ENCODE data around the gene SHC2.
"Not testable (repeated sequence)": the region's sequence is repeated elsewhere in the genome, so short reads cannot be mapped to it uniquely, and the experiment has no call there.

Gene SHC2

GRCh38 chr19:468587-469256 is 7.9 kb upstream of the SHC2 start:
- no peak for DNase-seq

- DNase-seq: no peak
Observed at GRCh38 chr19:467554-467953, 6.7 kb upstream of the SHC2 start.

DNA sequence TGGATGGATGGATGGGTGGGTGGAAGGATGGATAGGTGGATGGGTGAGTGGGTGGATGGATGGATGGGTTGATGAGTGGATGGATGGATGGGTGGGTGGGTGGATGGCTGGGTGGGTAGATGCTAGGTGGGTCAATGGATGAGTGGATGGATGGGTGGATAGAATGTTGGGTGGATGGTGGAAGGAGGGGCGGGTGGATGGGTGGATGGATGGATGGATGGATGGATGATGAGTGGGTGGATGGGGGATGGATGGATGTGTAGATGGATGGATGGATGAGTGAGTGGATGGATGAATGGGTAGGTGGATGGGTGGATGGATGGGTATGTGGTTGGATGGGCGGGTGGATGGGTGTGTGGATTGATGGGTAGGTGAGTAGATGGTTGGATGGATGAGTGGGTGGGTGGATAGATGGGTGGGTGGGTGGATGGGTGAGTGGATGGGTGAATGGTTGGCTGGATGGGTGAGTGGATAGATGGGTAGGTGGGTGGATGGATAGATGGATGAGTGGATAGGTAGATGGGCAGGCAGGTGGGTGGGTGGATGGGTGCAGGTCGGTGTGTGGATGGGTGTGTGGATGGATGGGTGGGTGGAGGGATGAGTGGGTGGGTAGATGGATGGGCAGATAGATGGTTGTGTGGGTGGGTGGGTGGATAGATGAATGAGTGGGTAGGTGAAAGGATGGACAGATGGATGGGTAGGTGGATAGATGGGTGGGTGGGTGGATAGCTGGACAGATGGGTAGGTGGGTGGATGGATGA is 4.4 kb upstream of the SHC2 start:
- no peak for DNase-seq

DNA sequence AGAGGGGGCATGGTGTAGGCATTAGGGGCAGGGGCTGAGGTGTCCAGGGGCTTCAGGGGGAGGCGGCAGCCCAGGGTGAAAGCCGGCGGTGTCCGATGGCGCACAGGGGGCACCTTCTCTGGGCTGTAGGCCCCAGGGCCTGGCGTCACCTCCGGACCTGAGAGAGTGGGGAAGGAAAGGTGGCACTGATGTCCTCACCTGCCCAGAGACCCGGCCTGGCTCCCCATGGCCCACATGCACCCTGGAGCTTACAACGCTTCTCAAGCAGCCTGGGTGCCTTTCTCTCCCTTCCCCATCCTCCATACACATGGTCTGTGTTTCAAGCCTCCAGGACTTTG is 3.3 kb upstream of the SHC2 start:
- no peak for DNase-seq

DNA sequence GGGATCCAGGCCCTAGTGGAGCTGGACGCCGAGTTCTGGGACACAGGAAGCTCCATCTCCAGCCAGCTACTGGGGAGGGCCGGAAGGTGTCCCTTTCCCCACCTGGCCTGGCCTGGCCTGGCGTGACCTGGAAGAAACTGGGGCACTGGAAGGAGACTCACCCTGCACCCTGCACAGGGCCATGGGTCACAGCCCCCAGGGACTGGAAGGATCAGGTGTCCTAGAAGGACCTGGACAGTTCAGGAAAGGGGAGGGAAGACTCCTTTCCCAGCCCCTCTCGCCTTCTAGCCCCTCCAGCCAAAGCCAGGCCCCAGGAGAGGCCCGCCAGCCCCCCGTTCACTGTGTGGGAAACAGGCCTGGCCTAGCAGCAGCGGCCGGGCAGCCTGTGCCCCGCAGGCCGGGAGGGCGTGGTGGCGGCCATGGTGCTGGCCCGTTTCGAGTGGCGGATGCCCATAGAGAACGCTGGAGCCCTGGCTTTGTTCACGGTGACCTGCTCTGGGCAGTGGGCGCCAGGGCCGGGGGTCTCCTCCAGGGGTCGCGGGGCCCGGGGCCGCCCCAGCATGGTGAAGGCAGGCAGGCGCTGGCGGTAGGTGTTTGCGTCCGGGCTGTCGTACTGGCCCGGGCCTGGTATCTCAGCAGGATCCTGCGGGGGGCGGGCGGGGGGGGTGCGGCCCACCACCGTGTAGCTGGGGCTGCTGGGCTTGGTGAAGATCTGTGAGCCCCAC is 2.8 kb upstream of the SHC2 start:
- no peak for DNase-seq

GRCh38 chr19:461721-462551 is 1.1 kb upstream of the SHC2 start:
- DNase-seq: no peak

- DNase-seq: no peak
Observed at GRCh38 chr19:459724-460511, 915 bp downstream of the SHC2 start.

GRCh38 chr19:458091-459042 is 2.5 kb downstream of the SHC2 start:
- DNase-seq: no peak

GRCh38 chr19:457636-458035 is 3.2 kb downstream of the SHC2 start:
- DNase-seq: no peak

DNA sequence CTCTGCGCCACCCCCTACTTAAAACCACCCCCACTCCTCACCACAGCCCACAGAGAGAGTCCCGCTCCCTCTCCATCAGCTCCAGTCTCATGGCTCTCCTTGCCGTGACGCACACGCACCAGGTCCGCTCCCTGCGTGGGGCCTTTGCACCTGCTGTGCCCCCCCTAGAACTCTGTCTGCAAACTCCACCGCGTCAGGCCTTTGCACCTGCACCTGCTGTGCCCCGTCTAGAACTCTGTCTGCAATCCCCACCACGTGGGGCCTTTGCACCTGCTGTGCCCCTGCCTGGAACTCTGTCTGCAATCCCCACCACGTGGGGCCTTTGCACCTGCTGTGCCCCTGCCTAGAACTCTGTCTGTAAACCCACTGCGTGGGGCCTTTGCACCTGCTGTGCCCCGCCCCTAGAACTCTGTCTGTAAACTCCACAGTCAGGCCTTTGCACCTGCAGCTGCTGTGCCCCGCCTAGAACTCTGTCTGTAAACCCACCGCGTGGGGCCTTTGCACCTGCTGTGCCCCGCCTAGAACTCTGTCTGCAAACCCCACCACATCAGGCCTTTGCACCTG is 4.2 kb downstream of the SHC2 start:
- no peak for DNase-seq

GRCh38 chr19:455851-456546 is 4.8 kb downstream of the SHC2 start:
- no peak for DNase-seq

- no peak for DNase-seq
Observed at GRCh38 chr19:455031-455705, 5.7 kb downstream of the SHC2 start.

- no peak for DNase-seq
Observed at GRCh38 chr19:453606-454005, 7.2 kb downstream of the SHC2 start.

GRCh38 chr19:452829-453228 is 8.0 kb downstream of the SHC2 start:
- DNase-seq: no peak

- DNase-seq: not testable (repeated sequence)
Observed at GRCh38 chr19:450912-451481, 9.8 kb downstream of the SHC2 start.

DNA sequence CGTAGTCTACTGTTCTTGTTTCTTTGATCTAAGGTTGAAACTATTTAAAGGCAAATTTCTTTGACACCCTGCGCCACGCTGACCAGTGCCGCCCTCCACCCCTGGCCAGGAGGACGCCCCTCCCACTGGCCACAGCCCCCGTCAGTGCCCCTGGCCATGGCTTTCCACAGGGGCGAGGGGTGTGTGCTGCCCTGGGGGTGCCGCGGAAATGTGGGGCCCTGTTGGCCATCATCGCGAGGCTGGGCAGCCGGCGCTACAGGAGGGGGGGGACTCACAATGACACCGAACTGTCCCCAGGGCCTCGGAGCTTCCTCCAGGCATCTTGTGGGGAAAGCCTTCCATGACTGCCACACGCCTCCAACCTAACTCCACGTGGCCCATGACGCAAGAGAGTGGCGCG is 10.9 kb downstream of the SHC2 start:
- no peak for DNase-seq

DNA sequence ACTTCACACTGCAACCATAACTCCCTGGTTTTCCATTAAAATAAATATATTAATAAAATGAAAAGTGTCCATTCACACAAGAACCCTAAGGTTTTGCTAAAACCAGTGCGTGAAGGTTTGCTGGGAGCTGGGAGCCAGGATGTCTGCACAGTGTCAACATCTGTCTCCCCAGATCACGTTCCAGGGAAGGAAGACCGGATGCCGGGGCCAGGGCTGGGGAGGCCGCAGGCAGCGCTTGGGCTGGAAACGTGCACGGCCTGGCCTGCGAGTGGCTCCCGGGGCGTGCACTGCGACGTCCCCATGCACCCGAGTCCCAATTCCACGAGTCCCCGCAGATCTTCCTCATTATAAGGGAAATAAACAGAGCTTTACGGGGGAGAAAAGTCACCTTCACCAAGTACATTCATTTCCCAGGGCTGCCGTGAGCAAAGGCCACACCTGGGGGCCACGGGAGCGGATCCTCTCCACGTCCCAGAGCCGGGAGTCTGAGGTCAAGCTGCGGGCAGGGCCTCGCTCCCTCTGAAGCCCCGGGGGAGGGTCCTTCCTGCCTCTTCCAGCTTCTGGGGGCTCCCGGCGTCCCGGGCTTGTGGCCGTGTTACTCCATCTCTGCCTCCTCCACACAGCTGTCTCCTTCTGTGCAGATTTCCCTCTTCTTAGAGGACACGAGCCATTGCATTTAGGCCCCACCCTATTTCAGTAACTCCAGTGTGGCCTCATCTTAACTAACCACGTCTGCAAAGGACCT is 12.8 kb downstream of the SHC2 start:
- no peak for DNase-seq

- no peak for DNase-seq
Observed at GRCh38 chr19:447064-447426, 13.8 kb downstream of the SHC2 start.
